ENCODE data around the gene SNX4.
"Not testable (repeated sequence)": the region's sequence is repeated elsewhere in the genome, so short reads cannot be mapped to it uniquely, and the experiment has no call there.

The SNX4 gene

DNA sequence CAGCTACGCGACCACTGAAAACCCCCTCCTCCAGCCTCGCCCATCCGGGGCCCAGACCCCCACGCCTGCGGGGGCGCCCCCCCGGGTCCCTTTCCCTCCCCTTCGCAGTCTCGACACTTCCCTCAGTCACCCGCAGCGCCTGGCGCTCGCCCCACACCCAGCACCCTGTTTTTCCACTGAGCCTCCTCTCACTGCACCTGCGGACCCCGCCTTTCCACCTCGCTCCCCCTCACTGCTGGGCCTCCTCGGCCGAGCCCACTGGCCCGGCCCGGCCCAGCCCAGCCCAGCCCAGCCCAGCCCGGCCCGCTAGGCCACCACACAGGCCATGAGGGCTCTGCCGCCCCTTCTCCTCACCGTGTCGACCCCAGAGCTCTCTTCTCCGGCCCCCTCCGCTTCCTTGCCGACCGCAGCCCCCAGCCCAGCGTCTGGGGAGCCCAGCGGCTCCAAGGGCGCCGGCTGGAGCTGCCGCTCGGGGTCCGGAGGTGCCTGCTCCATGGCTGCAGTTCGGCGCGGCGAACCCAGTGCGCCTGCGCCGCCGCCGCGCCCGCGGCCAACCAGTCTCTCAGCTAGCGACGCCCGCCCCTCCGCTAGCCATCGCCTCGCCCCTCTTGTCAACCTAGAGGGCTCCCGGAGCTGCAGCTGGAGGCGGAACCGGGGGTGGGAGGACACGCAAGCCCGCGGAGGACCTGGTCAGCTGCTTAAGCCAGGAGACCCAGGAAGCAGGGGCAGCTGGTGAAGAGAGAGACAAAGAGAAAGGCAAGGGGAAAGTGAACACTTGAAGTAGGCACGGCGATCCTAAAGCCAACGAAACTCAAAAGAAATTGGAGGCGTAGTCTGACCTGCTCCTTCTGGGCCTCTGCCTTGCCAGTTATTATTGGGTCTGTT is at the start of gene SNX4:
TSS of gene SNX4 (minus strand) at position 525 of the 885 bp plus-strand sequence. CDS start at position 495, 30 bp downstream.
- peak; percentile 97 for DNase-seq (ENCODE audit: low spot score)

GRCh38 chr3:125556314-125556713 is 36.3 kb upstream of the SNX4 start:
- DNase-seq (ENCODE audit: low spot score), result peak; percentile 17

GRCh38 chr3:125552401-125552800 is 32.4 kb upstream of the SNX4 start:
- no peak for DNase-seq (ENCODE audit: low spot score)

GRCh38 chr3:125528920-125529319 is 8.9 kb upstream of the SNX4 start:
- no peak for DNase-seq (ENCODE audit: low spot score)

GRCh38 chr3:125525153-125525552 is 5.2 kb upstream of the SNX4 start:
- DNase-seq (ENCODE audit: low spot score), result no peak

DNA sequence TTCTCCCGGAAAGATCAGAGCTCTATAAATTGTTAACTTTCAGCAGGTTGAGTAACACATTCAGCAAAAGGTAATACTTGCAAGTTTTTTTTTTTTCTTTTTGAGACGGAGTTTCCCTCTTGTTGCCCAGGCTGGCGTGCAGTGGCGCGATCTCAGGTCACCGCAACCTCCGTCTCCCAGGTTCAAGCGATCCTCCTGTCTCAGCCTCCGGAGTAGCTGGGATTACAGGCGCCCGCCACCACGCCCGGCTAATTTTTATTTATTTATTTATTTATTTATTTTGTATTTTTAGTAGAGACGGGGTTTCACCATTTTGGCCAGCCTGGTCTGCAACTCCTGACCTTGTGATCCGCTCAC is 539 bp upstream of the SNX4 start:
- not testable (repeated sequence) for DNase-seq (ENCODE audit: low spot score)

- DNase-seq (ENCODE audit: low spot score), result no peak
These were observed 4.6 kb downstream of the SNX4 start for GRCh38 chr3:125515421-125515820.

DNA sequence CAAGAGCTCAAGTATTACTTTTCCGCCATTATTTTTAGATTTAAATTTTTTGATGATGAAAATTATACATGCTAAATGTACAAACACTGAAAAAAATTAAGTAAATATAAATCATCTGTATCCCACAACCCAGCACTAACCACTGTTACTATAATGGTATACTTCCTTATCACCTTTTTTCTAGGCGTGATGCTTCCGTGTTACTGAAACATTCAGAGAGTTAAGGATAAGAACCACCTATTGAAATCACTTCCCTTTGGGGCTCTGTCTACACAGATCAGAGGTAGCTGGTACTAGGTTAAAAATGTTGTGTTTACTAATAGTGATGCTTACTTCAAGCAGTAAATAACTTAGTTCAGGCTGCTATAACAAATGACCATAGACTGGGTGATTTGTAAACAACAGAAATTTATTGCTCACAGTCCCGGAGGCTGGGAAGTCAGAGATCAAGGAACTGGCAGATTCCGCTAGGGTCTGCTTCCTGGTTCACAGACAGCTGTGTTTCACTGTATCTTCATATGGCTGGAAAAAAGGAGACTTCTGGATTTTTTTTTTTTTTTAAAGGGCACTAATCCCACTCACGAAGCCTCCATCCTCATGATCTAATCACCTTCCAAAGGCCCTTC is 6.4 kb downstream of the SNX4 start:
- DNase-seq (ENCODE audit: low spot score), result no peak

- DNase-seq (ENCODE audit: low spot score), result no peak
These were observed 7.7 kb downstream of the SNX4 start for GRCh38 chr3:125512135-125512920.

- no peak for DNase-seq (ENCODE audit: low spot score)
These were observed 8.4 kb downstream of the SNX4 start for GRCh38 chr3:125511420-125512118.

DNA sequence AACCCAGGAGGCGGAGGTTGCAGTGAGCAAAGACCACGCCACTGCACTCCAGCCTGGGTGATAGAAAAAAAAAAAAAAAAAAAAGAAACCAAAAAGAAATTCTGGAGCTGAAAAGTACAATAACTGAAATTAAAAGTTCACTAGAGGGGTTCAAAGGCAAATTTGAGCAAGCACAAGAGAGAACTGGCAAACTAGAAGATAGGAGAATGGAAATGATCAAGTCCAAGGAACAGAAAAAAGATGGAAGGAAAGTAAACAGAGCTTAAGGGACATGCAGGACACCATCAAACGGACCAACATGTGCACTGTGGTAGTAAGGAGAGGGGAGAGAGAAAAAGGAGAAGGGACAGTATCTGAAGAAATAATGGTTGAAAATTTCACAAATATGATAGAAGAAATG is 12.9 kb downstream of the SNX4 start:
- DNase-seq (ENCODE audit: low spot score), result no peak

- no peak for DNase-seq (ENCODE audit: low spot score)
These were observed 21.4 kb downstream of the SNX4 start for GRCh38 chr3:125498630-125499029.

- no peak for DNase-seq (ENCODE audit: low spot score)
These were observed 23.3 kb downstream of the SNX4 start for GRCh38 chr3:125496701-125497100.

DNA sequence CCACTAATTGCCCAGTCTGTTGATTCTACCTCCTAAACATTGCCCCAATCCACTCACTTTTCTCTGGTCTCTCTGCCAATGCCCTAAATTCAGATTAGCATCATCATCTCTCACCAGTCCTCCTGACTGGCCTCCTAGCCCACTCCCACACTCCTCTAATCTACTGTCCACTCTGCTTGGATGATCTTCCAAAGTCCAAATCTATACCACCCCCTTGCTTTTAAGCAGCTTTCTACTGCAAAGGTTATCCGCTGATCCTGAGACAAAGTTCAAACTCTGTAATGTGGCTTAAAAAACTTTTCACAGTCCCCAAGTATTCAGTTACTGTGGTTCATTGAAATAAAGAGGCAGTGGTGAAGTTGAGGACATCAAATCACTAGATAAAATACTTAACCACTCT is 37.6 kb downstream of the SNX4 start:
- DNase-seq (ENCODE audit: low spot score), result no peak

- DNase-seq (ENCODE audit: low spot score), result no peak
These were observed 38.2 kb downstream of the SNX4 start for GRCh38 chr3:125481786-125482185.

DNA sequence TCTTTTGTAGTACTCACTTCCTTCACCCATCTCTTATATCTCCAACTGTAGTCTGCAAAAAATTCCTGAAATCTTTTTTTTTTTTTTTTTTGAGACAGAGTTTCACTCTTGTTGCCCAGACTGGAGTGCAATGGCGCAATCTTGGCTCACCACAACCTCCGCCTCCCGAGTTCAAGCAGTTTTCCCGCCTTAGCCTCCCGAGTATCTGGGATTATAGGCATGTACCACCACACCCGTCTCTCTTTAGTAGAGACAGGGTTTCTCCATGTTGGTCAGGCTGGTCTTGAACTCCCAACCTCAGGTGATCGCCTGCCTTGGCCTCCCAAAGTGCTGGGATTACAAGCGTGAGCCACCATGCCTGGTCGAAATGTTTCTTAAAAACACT is 38.6 kb downstream of the SNX4 start:
- not testable (repeated sequence) for DNase-seq (ENCODE audit: low spot score)

- DNase-seq (ENCODE audit: low spot score), result peak; percentile 63
These were observed 39.2 kb downstream of the SNX4 start for GRCh38 chr3:125480656-125481374.

- no peak for DNase-seq (ENCODE audit: low spot score)
These were observed 40.9 kb downstream of the SNX4 start for GRCh38 chr3:125479091-125479490.

GRCh38 chr3:125478326-125478725 is 41.7 kb downstream of the SNX4 start:
- peak; percentile 27 for DNase-seq (ENCODE audit: low spot score)

DNA sequence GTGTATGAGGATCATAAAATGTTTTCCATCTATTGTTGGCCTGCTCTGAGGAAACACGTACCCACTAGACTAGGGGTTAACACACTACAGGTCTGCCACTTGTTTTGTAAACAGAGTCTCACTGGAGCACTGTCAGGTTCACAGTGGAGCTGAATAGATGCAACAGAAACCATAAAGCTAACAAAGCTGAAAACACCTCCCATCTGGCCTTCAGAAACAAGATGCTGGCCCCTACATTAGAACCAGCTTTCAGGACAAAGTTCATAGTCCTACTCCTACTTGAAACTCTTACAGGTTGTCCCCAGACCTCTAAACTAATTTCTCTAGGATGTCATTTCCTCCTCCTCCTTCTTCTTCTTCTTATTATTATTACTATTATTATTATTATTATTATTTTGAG is 42.3 kb downstream of the SNX4 start:
- no peak for DNase-seq (ENCODE audit: low spot score)

GRCh38 chr3:125470671-125471070 is 49.3 kb downstream of the SNX4 start:
- no peak for DNase-seq (ENCODE audit: low spot score)

Data from GM03348 (cell line).